Duodenal mucosa (tissue), 2 donors: ENCODE measurements around the gene CD274.

Source experiments
- H3K27ac ChIP-seq: one replicate; pipeline ENCODE4 v1.7.0; 2013; ENCODE audit warnings: low read depth, low read length
- H3K27me3 ChIP-seq, 2 donors: one replicate each; pipeline ENCODE4 v1.7.0; 2013; ENCODE audit warnings: low read length in 2 of 2, control low read depth in 1 of 2; ENCODE audit not compliant: insufficient read depth in 2 of 2, control insufficient read depth in 1 of 2
- H3K36me3 ChIP-seq, 2 donors: one replicate each; pipeline ENCODE4 v1.7.0; 2013; ENCODE audit warnings: low read length in 2 of 2, control low read depth in 1 of 2; ENCODE audit not compliant: insufficient read depth in 2 of 2, control insufficient read depth in 1 of 2
- H3K4me1 ChIP-seq, 2 donors: one replicate each; pipeline ENCODE4 v1.7.0; 2013; ENCODE audit warnings: low read length in 2 of 2, control low read depth in 1 of 2; ENCODE audit not compliant: insufficient read depth in 2 of 2, control insufficient read depth in 1 of 2
- H3K4me3 ChIP-seq, 2 donors: one replicate each; pipeline ENCODE4 v1.7.0; 2013; ENCODE audit warnings: low read length in 2 of 2, low read depth in 1 of 2
- H3K9ac ChIP-seq, 2 donors: one replicate each; pipeline ENCODE4 v1.7.0; 2013; ENCODE audit warnings: low read length in 2 of 2, low read depth in 1 of 2
- H3K9me3 ChIP-seq, 2 donors: one replicate each; pipeline ENCODE4 v1.7.0; 2013; ENCODE audit warnings: low read length in 2 of 2, control low read depth in 1 of 2; ENCODE audit not compliant: control insufficient read depth in 1 of 2

The CD274 gene

GRCh38 chr9:5447337-5447736 lies 3.0 kb upstream of the CD274 start:
- no peak overlapping the region for H3K4me3 ChIP-seq
- H3K9ac ChIP-seq: no peak overlapping the region
- no peaks in the 10 kb centered on the region for H3K36me3 ChIP-seq
- H3K27ac ChIP-seq: no peak overlapping the region
- peaks cover 10 to 17% of the 10 kb centered on the region in 2 donors for H3K4me1 ChIP-seq
- no peaks in the 10 kb centered on the region for H3K27me3 ChIP-seq
- no peaks in the 10 kb centered on the region for H3K9me3 ChIP-seq

GRCh38 chr9:5448016-5448415 lies 2.3 kb upstream of the CD274 start:
- Histone ChIP-seq H3K4me1 (peaks cover 10 to 21% of the 10 kb centered on the region in 2 donors), H3K27me3 (no peaks in the 10 kb centered on the region), H3K36me3 (no peaks in the 10 kb centered on the region), H3K4me3 (no peak overlapping the region), H3K9me3 (no peaks in the 10 kb centered on the region), H3K9ac (no peak overlapping the region), H3K27ac (no peak overlapping the region)

- Histone ChIP-seq H3K27ac (no peak overlapping the region), H3K4me3 (peak overlapping the region in 1 of 2 donors; percentile 82), H3K9ac (peak overlapping the region in 1 of 2 donors; percentile 79), H3K36me3 (no peaks in the 10 kb centered on the region), H3K4me1 (peaks cover 10 to 21% of the 10 kb centered on the region in 2 donors), H3K27me3 (no peaks in the 10 kb centered on the region), H3K9me3 (no peaks in the 10 kb centered on the region)
Measured at GRCh38 chr9:5448461-5449435, 1.6 kb upstream of the CD274 start.

GRCh38 chr9:5449521-5450358 lies 602 bp upstream of the CD274 start:
- Histone ChIP-seq H3K9ac (peak overlapping the region; percentile 67 to 79), H3K4me1 (peaks cover 10 to 21% of the 10 kb centered on the region in 2 donors), H3K27ac (peak overlapping the region; percentile 48)

GRCh38 chr9:5452286-5452609 lies 1.9 kb downstream of the CD274 start:
- H3K4me3 ChIP-seq: peak overlapping the region in 1 of 2 donors; percentile 25
- no peak overlapping the region for H3K27ac ChIP-seq
- peaks cover 10 to 21% of the 10 kb centered on the region in 2 donors for H3K4me1 ChIP-seq
- H3K27me3 ChIP-seq: no peaks in the 10 kb centered on the region
- H3K36me3 ChIP-seq: no peaks in the 10 kb centered on the region
- no peaks in the 10 kb centered on the region for H3K9me3 ChIP-seq
- no peak overlapping the region for H3K9ac ChIP-seq

More at GRCh38 chr9:5449521-5450358, 602 bp upstream of the CD274 start:
- H3K4me3 ChIP-seq: peak overlapping the region; percentile 82
- H3K9me3 ChIP-seq: no peaks in the 10 kb centered on the region
- no peaks in the 10 kb centered on the region for H3K36me3 ChIP-seq
- H3K27me3 ChIP-seq: no peaks in the 10 kb centered on the region

GRCh38 chr9:5453004-5453403 lies 2.7 kb downstream of the CD274 start:
- peaks cover 10 to 21% of the 10 kb centered on the region in 2 donors for H3K4me1 ChIP-seq
- no peaks in the 10 kb centered on the region for H3K27me3 ChIP-seq
- no peaks in the 10 kb centered on the region for H3K9me3 ChIP-seq
- no peaks in the 10 kb centered on the region for H3K36me3 ChIP-seq
- H3K9ac ChIP-seq: no peak overlapping the region
- H3K27ac ChIP-seq: no peak overlapping the region
- no peak overlapping the region for H3K4me3 ChIP-seq

GRCh38 chr9:5453673-5454072 lies 3.3 kb downstream of the CD274 start:
- no peaks in the 10 kb centered on the region for H3K27me3 ChIP-seq
- no peak overlapping the region for H3K9ac ChIP-seq
- no peak overlapping the region for H3K4me3 ChIP-seq
- no peak overlapping the region for H3K27ac ChIP-seq
- H3K36me3 ChIP-seq: no peaks in the 10 kb centered on the region
- peaks cover 10 to 21% of the 10 kb centered on the region in 2 donors for H3K4me1 ChIP-seq
- H3K9me3 ChIP-seq: no peaks in the 10 kb centered on the region

GRCh38 chr9:5455181-5455580 lies 4.8 kb downstream of the CD274 start:
- Histone ChIP-seq H3K27ac (no peak overlapping the region), H3K36me3 (no peaks in the 10 kb centered on the region)

GRCh38 chr9:5459289-5459829 lies 9.0 kb downstream of the CD274 start:
- Histone ChIP-seq H3K9me3 (no peaks in the 10 kb centered on the region), H3K27me3 (no peaks in the 10 kb centered on the region), H3K4me3 (no peak overlapping the region), H3K4me1 (no peaks in the 10 kb centered on the region), H3K36me3 (peaks cover 4 to 5% of the 10 kb centered on the region in 2 donors), H3K9ac (no peak overlapping the region), H3K27ac (no peak overlapping the region)

More at GRCh38 chr9:5455181-5455580, 4.8 kb downstream of the CD274 start:
- H3K4me1 ChIP-seq: peaks cover 0 to 14% of the 10 kb centered on the region in 2 donors
- H3K27me3 ChIP-seq: no peaks in the 10 kb centered on the region
- H3K9ac ChIP-seq: no peak overlapping the region
- no peaks in the 10 kb centered on the region for H3K9me3 ChIP-seq
- H3K4me3 ChIP-seq: no peak overlapping the region

- Histone ChIP-seq H3K9me3 (no peaks in the 10 kb centered on the region), H3K27me3 (no peaks in the 10 kb centered on the region), H3K9ac (no peak overlapping the region), H3K27ac (no peak overlapping the region), H3K4me3 (no peak overlapping the region), H3K36me3 (peaks cover 4 to 6% of the 10 kb centered on the region in 2 donors), H3K4me1 (no peaks in the 10 kb centered on the region)
Measured at GRCh38 chr9:5460157-5460556, 9.8 kb downstream of the CD274 start.
